GM04503 (cell line): Measurements from ENCODE around the gene CTU2.

ENCODE experiments used
- DNase-seq: peaks from one replicate; pipeline ENCODE4 v3.0.0-alpha.2; 2012; ENCODE audit warnings: low read depth

The CTU2 gene

GRCh38 chr16:88743693-88744576 is 37.6 kb downstream of the CTU2 start:
- DNase-seq: no peak

- DNase-seq: no peak
Measured at GRCh38 chr16:88744577-88745521, 38.5 kb downstream of the CTU2 start.

GRCh38 chr16:88746506-88746905 is 40.2 kb downstream of the CTU2 start:
- DNase-seq: no peak

GRCh38 chr16:88747588-88748301 is 41.4 kb downstream of the CTU2 start:
- no peak for DNase-seq

- no peak for DNase-seq
Measured at GRCh38 chr16:88748364-88748763, 42.1 kb downstream of the CTU2 start.

GRCh38 chr16:88749358-88749757 is 43.1 kb downstream of the CTU2 start:
- no peak for DNase-seq

GRCh38 chr16:88750854-88751253 is 44.6 kb downstream of the CTU2 start:
- no peak for DNase-seq

GRCh38 chr16:88752386-88753002 is 46.2 kb downstream of the CTU2 start:
- no peak for DNase-seq

- no peak for DNase-seq
Measured at GRCh38 chr16:88753191-88753590, 46.9 kb downstream of the CTU2 start.

- no peak for DNase-seq
Measured at GRCh38 chr16:88753602-88754001, 47.3 kb downstream of the CTU2 start.

GRCh38 chr16:88754109-88754911 is 48.0 kb downstream of the CTU2 start:
- no peak for DNase-seq

- DNase-seq: no peak
Measured at GRCh38 chr16:88754912-88755744, 48.8 kb downstream of the CTU2 start.

- DNase-seq: no peak
Measured at GRCh38 chr16:88755745-88756443, 49.6 kb downstream of the CTU2 start.

- DNase-seq: no peak
Measured at GRCh38 chr16:88758227-88758943, 52.1 kb downstream of the CTU2 start.

- DNase-seq: no peak
Measured at GRCh38 chr16:88758944-88759244, 52.6 kb downstream of the CTU2 start.

GRCh38 chr16:88759245-88759975 is 53.1 kb downstream of the CTU2 start:
- DNase-seq: no peak

- DNase-seq: no peak
Measured at GRCh38 chr16:88759976-88760350, 53.7 kb downstream of the CTU2 start.

GRCh38 chr16:88760424-88761142 is 54.3 kb downstream of the CTU2 start:
- DNase-seq: no peak
